SIG-M5 (cell line): Measurements from ENCODE around the gene SLC16A13.
"Not testable (repeated sequence)": the region's sequence is repeated elsewhere in the genome, so short reads cannot be mapped to it uniquely, and the experiment has no call there.

Source experiments
- DNase-seq: peaks from one replicate; lab custom pipeline; 2025; lab: John Stamatoyannopoulos, UW

The SLC16A13 gene

GRCh38 chr17:7035591-7036368, at the start of gene SLC16A13:
SLC16A13 (plus strand) TSS chr17:7036015; CDS start chr17:7036383, 368 bp downstream.
- DNase-seq, result peak; percentile 64

DNA sequence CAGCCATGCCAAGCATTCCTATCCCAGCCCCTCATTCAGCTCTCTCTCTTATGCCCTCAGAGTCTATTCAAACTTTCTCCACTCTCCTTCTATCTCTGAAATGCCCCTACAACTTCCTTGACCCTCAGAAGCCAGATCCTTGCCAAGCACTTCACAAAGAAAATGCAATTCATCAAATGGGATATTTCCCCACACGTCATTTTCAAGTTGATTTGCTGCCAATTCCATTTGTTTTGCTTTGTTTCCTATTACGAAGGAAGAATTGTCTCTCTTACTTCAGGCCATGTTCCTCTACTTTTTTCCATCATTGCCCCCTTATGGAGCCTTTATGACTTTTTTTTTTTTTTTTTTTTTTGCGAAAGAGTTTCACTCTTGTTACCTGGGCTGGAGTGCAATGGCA, 49.1 kb upstream of the SLC16A13 start:
- no peak for DNase-seq

DNA sequence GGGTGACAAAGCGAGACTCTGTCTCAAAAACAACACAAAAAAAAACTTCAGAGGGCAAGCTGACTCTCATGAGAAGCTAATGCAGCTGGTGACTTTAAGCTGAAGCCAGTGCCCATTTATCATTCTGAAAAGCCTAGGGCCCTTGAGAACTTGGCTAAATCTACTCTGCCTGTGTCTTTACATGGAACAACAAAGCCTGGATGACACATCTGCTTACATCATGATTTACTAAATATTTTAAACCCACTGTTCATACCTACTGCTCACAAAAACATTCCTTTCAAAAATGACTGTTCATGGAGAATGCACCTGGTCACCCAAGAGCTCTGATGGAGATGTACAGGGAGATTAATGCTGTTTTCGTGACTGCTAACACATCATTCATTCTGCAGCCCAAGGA, 46.0 kb upstream of the SLC16A13 start:
- DNase-seq, result no peak

GRCh38 chr17:6993613-6994056, 42.2 kb upstream of the SLC16A13 start:
- not testable (repeated sequence) for DNase-seq

DNA sequence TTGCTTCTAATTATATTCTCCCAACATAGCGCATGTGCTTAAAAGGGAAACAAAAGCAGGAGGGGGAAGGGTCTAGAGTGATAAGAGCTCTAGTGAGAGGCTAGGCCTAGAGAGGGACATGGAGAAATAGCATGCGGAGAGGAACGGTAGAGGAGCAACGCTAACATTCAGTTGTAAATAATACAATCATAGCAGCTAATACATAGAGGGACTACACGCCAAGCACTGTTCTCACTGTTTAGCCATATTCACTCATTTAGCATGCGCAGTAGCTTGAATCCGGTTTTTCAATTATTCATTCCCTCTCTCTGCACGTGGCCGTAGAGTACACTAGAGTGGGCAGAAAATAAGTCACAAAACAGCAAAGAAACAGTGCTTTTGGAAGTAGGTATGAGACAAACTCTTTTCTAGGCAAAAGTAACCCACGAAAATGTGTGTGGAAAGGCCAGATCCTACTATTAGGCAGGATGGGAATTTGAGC, 41.7 kb upstream of the SLC16A13 start:
- no peak for DNase-seq

DNA sequence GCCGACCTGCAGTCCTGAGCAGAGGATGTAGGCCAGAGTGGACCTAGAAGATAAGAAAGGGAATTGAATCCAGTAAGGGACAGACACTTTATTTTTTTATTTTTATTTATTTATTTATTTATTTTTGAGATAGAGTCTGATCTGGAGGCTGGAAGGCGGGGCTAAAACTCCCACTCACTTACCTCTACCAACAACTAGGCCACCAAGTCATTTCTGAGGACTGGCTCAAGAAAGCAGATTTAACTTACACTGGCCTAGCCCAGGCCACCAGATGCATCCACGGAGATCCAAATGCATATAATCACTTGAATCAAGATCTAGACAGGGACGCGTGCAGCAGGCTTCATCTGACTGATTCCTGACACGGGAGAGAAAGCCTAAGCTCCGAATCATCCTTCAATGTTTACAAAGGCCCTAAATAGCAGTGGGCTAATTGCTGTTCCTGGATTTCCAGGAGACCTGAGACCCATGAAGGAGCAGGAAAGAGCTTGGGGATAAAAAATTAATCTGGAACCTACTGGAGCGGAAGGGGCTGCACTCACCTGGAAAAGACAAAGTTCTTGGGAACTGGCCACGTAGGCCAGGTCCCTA, 41.1 kb upstream of the SLC16A13 start:
- no peak for DNase-seq

GRCh38 chr17:6995500-6996255, 40.1 kb upstream of the SLC16A13 start, which contains the start of gene ALOX12:
ALOX12 (plus strand) TSS chr17:6996049; CDS start chr17:6996118, 69 bp downstream.
- no peak for DNase-seq

- DNase-seq, result no peak
These were observed 39.4 kb upstream of the SLC16A13 start for GRCh38 chr17:6996256-6997011.

DNA sequence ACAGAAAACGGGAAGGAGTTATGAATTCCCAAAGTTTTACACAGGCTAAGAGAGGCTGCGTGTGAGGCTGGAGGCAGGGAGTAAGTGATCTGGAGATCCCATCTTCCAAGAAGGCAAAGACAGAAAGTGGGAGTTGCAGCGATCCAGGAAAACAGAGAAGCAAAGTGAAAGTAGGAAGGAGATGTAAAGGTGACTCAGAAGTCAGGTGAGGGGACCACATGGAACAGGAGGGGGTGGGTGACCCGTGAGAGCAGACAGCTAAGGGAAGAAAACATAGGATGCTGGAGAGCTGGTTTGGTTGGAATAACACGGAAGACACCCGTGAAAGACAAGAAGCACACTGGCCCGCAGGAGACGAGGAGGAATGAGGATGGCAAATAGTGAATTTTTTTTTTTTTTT, 38.6 kb upstream of the SLC16A13 start:
- no peak for DNase-seq

DNA sequence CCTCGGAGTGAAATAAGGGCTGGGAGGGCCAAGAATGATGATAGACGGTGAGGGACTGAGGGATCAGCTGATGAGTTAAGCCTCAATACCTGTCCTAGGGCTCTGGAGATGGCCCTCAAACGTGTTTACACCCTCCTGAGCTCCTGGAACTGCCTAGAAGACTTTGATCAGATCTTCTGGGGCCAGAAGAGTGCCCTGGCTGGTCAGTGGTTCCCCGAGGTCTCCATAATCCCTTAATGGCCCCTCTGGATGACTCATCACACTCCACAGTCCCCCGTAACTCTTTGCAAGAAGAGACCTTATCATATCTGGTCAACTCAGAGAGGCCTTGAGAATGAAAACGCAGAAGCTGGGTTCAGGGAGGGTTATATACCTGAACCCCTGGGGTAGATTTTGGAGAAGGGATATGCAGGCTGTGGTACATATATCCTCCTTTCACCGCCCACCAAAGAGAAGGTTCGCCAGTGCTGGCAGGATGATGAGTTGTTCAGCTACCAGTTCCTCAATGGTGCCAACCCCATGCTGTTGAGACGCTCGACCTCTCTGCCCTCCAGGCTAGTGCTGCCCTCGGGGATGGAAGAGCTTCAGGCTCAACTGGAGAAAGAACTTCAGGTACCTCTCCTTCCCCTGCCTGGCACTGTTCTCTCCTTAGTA, 36.8 kb upstream of the SLC16A13 start:
- DNase-seq, result no peak

DNA sequence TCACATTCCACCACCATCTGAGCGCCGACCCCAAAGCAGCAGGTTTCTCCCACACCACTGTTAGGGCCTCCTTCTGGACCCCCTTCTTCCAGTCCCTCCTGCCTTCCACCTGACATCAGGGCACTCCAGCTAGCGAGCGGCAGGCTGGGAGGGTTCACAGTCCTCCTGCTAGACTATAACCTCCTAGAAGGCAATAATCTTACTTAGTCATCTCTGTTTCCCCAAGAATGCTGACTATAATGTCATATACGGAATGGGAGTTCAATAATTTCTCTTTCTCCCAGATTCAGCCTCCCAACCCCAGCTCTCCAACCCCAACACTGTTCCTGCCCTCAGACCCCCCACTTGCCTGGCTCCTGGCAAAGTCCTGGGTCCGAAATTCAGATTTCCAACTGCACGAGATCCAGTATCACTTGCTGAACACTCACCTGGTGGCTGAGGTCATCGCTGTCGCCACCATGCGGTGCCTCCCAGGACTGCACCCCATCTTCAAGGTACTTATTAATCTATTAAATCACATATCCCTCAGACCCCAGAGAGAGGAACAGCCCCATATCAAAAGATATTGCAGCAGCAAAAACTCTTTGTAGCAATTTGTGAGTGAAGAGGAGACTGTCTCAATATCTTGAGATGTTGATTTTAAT, 34.4 kb upstream of the SLC16A13 start:
- no peak for DNase-seq

DNA sequence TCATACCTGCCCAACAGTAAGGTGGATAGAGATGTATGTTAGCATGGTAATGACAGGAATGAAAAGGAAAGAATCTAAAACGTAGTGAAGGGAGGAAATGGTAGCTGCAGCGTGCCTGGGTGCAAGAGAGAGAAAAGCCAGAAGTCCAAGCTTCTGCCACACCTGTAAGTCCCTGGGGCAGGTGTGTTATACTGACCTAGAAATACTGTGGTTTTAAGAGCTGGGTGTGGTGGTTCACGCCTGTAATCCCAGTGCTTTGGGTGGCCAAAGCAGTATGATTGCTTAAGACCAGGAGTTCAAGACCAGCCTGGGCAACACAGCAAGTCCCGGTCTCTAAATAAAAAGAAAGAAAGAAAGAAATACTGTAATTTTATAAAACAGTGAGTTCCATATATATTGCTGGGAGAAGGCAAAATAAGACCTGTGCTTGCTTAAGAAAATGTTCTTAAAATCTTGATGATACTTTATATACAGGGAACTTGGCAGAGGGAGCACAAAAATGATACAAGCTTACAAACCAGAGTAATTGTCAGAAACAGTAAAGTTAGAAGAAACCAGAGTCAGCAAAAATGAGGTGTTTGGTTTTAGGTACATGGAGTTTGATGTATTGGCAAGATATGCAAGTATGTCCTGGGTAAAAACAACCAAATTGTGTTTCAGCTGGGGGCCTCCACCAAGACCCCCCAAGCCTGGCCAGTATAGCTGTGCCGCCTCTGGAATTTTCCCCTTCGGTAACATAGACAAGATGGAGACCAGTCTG, 33.3 kb upstream of the SLC16A13 start:
- DNase-seq, result no peak

DNA sequence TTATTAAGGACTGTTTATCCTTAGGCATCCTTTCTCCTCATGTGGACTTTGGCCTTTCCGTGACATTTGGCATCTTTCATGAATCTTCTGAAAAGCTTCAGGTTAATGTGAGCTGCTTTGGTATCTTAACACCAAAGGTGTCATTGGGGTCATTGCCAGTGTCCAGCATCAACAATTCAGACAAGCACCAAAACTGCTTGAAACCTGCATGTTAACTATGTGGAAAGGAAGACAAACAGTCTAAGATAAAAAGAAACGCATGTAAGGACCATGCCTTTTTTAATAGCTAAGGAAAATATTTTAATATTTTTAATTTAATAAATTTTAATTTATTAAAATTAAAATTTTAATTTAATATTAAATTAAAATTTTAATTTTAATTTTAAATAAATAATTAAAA, 32.1 kb upstream of the SLC16A13 start:
- DNase-seq, result no peak

DNA sequence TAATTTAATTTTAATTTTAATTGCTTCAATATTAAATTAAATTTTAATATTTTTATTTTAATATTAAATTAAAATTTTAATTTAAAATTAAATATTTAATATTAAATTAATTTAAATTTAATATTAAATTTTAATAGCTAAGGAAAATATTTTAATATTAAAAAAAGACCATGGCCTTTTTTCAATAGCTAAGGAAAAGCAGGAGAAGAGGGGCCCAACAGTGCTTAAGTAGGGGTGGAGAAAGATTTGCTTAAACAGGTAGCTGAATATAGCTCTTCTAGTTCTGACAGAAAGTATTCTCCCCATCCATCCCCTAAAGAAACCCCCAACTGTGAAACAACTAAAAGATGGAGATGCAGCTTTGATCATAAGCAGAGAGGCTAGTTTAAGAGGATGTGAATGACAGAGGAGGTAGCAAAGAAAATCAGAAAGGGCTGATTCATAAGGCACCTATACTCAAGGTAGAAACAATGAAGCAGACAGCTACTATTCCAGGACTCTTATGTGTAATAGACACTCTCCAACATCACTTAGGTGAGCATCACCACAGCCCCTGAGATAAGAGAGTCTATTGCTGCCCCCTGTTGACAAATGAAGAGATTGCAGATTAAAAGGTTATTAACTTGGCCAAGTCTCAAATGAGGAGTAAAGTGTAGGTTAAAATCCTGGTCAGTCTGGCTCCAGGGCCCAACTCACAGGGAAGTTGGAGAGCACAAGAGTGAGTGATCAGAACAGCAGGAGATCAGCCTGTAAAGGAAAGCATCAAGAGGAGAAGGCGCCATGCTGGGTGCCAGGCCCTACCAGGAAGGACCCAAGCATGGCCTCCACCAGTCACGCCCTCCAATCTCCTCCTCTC, 31.2 kb upstream of the SLC16A13 start:
- DNase-seq, result no peak

DNA sequence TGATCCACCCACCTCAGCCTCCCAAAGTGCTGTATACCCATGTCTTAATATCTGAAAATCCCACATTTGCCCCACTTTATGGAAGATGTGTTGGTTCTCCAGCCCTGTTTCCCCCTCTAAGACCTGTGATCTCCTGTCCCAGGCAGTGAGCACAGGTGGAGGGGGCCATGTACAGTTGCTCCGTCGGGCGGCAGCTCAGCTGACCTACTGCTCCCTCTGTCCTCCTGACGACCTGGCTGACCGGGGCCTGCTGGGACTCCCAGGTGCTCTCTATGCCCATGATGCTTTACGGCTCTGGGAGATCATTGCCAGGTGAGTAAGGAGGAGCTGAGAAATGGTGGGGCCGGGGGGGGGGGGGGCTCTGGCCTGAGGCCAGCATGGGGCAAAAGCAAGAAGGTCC, 30.1 kb upstream of the SLC16A13 start:
- DNase-seq, result no peak

DNA sequence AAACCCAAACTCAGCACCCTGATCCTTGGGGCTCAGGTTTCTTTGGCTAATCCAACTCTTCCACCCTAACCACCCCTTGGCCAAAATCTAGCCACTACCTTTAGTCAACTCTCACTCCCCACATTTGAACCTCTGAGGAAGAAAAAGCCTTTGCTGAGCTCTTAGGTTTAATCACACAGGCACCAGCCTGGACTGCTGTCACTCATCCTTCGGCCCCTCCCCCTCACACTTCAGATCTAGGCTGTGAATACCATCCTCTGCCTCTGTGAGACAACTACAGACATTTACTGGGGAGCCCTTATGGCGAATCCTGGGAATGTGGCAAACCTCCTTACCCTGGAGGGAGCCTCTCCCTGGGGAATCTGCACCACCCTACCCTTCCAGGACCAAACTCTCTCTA, 28.7 kb upstream of the SLC16A13 start:
- no peak for DNase-seq

- DNase-seq, result no peak
These were observed 25.3 kb upstream of the SLC16A13 start for GRCh38 chr17:7010523-7010922.

DNA sequence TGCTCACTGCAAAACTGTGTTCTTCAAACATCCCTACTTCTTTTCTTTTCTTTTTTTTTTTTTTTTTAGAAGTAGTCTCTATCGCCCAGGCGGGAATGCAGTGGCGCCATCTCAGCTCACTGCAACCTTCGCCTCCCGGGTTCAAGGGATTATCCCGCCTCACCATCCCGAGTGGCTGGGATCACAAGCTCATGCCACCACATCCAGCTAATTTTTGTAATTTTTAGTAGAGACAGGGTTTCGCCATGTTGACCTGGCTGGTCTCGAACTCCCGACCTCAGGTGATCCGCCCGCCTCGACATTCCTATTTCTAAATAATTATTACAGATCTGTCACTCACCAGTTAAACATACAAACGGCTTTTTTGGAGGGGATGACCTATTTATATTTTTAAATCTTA, 24.4 kb upstream of the SLC16A13 start:
- no peak for DNase-seq

DNA sequence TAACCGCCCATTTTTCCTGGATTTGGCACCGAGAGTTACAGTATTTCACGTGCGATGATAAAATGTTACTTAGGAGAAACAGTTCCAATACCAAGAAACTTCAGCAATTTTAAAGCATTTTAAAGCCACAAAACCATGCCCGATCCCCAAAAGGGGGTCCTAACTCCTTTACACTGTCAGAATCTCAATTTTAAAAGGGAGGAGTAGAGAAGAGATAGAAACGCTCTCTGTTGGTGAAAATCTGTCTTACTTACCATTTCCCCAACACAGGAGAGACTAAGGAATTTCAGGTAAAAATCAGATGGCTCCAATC, 23.9 kb upstream of the SLC16A13 start:
- no peak for DNase-seq
